ENCODE results near the gene MOV10L1. TPM values are rescaled to one million over a fixed set of nuclear protein-coding genes. Genes with fewer than 3 reads are reported as not detected.

The MOV10L1 gene
- total RNA-seq, 2 experiments from 2014 or later: 0.23 TPM; not detected in 1

DNA sequence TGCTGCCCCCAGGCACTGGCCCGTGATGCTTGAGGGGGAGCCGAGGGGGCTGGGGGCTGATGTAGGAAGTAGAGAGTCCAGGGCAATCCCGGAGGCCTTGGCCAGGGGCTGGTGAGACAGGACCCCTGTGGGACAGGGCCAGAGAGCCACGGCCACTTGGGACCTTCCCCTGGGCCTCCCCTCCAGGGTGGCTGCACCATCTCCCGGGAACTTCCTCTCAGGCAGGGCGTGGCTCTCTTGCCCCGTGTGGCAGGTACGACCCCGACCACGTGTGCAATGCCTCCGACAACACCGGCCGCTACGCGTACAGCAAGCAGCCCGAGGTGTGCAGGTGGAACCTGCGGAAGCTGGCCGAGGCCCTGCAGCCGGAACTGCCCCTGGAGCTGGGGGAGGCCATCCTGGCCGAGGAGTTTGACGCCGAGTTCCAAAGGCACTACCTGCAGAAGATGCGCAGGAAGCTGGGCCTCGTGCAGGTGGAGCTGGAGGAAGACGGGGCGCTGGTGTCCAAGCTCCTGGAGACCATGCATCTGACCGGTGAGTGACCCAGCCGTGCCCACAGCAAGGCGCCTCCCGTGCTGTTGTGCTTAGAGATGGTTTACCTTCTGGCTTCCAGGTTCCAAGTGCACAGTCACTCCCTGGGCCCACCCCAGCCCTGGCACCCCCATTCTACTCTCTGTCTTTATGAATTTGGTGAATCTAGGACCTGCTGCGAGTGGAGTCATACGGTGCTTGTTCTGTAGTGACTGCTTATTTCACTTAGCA lies 120.8 kb downstream of the MOV10L1 start:
- Mint-ChIP-seq H3K27ac (no peak overlapping the region), H3K27me3 (no peaks in the 10 kb centered on the region), H3K4me1 (peaks cover 10% of the 10 kb centered on the region), H3K9me3 (ENCODE audit: low read depth) (no peaks in the 10 kb centered on the region), H3K36me3 (peaks cover 22% of the 10 kb centered on the region), H3K4me3 (no peak overlapping the region)
- DNase-seq: no peak
- ATAC-seq: no peak
- CTCF ChIA-PET: interaction anchor here (0.7 to 5.0 kb wide), 6 partner anchors 9 to 61 kb away, joined by 3 to 41 read pairs (median 4); partner anchors contain the start of gene SELENOO

- Mint-ChIP-seq H3K4me1 (peaks cover 10% of the 10 kb centered on the region), H3K36me3 (peaks cover 22% of the 10 kb centered on the region), H3K27ac (no peak overlapping the region), H3K27me3 (no peaks in the 10 kb centered on the region), H3K4me3 (no peak overlapping the region), H3K9me3 (ENCODE audit: low read depth) (no peaks in the 10 kb centered on the region)
- ATAC-seq: no peak
- no peak for DNase-seq
- CTCF ChIA-PET: interaction anchor here (0.7 to 5.0 kb wide), 6 partner anchors 10 to 62 kb away, joined by 3 to 41 read pairs (median 4); partner anchors contain the start of gene SELENOO
These were observed 121.3 kb downstream of the MOV10L1 start for GRCh38 chr22:50211147-50211546.

Other genes with a start within 250 kb of the MOV10L1 start
- gene ZBED4, start 236.2 kb upstream of the MOV10L1 start, total RNA-seq: 10 to 100 TPM; 24.1 to 25.7 TPM
- 10 to 100 TPM; 16.8 to 18.8 TPM for gene ALG12, start 171.6 kb upstream of the MOV10L1 start, total RNA-seq
- gene CRELD2, start 171.4 kb upstream of the MOV10L1 start, total RNA-seq: 10 to 100 TPM; 43.9 to 51.2 TPM
- gene PIM3, start 129.2 kb upstream of the MOV10L1 start, total RNA-seq: 10 to 100 TPM; 53.4 to 79.7 TPM
- under 1 TPM in 1 of 2 experiments, not detected in 1; 0.05 TPM for gene IL17REL, start 77.2 kb upstream of the MOV10L1 start, total RNA-seq
- not detected for gene TTLL8, start 31.7 kb upstream of the MOV10L1 start, total RNA-seq
- 1 to 10 TPM; 1.9 to 2.9 TPM for gene MLC1, start 4.6 kb upstream of the MOV10L1 start, total RNA-seq
- gene PANX2, start 80.7 kb downstream of the MOV10L1 start, total RNA-seq: 1 to 10 TPM; 1.3 to 1.8 TPM
- gene TRABD, start 95.9 kb downstream of the MOV10L1 start, total RNA-seq: 100 to 1,000 TPM; 141 to 177 TPM
- gene SELENOO, start 111.0 kb downstream of the MOV10L1 start, total RNA-seq: 10 to 100 TPM; 30.0 to 35.6 TPM
- gene TUBGCP6, start 155.0 kb downstream of the MOV10L1 start, total RNA-seq: 10 to 100 TPM; 60.9 to 72.0 TPM
- gene HDAC10, start 161.3 kb downstream of the MOV10L1 start, total RNA-seq: 10 to 100 TPM; 75.2 to 96.3 TPM
- gene MAPK12, start 171.7 kb downstream of the MOV10L1 start, total RNA-seq: 10 to 100 TPM; 13.9 to 15.8 TPM
- gene MAPK11, start 180.4 kb downstream of the MOV10L1 start, total RNA-seq: 10 to 100 TPM; 16.5 to 18.5 TPM
- 10 to 100 TPM; 23.4 to 26.6 TPM for gene PLXNB2, start 217.6 kb downstream of the MOV10L1 start, total RNA-seq
- gene DENND6B, start 237.0 kb downstream of the MOV10L1 start, total RNA-seq: 1 to 10 TPM; 5.7 to 8.8 TPM

Measured in activated CD8-positive, alpha-beta memory T cell treated with anti-CD3 and anti-CD28 coated beads, Interleukin-2, amount 10 ng/mL, durations not matched to agents 7 days and 5 days (primary cell).